SH-SY5Y (cell line): ENCODE results near the gene SULT1C2.

Source experiments
- GATA2 ChIP-seq: IDR thresholded peaks from 2 replicates; pipeline ENCODE4 v1.6.1; 2011; ENCODE audit warnings: mild to moderate bottlenecking, low read depth, low read length
- GATA3 ChIP-seq: IDR thresholded peaks from 2 replicates; pipeline ENCODE4 v1.6.1; 2011; ENCODE audit warnings: low read depth, mild to moderate bottlenecking, low read length, moderate library complexity

- TF ChIP-seq GATA3 = no peak
- no peak for TF ChIP-seq GATA2
Measured at GRCh38 chr2:108315444-108315934, 26.8 kb downstream of the SULT1C2 start.
